ENCODE results near the gene GRAMD2A.

GRCh38 chr15:72206677-72207000 is 9.1 kb upstream of the GRAMD2A start:
- TF ChIP-seq, protein P1, sequence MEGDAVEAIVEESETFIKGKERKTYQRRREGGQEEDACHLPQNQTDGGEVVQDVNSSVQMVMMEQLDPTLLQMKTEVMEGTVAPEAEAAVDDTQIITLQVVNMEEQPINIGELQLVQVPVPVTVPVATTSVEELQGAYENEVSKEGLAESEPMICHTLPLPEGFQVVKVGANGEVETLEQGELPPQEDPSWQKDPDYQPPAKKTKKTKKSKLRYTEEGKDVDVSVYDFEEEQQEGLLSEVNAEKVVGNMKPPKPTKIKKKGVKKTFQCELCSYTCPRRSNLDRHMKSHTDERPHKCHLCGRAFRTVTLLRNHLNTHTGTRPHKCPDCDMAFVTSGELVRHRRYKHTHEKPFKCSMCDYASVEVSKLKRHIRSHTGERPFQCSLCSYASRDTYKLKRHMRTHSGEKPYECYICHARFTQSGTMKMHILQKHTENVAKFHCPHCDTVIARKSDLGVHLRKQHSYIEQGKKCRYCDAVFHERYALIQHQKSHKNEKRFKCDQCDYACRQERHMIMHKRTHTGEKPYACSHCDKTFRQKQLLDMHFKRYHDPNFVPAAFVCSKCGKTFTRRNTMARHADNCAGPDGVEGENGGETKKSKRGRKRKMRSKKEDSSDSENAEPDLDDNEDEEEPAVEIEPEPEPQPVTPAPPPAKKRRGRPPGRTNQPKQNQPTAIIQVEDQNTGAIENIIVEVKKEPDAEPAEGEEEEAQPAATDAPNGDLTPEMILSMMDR (IDR thresholded peaks at IDR 0.05), result no peak
- TF ChIP-seq POLR2A (IDR thresholded peaks at IDR 0.05), result no peak
